HL-60 (cell line): Measurements from ENCODE around the gene DNAH17.

Source experiments
- DNase-seq, 2 experiments: peaks; one replicate each; pipeline ENCODE4 v3.0.0-alpha.2; 2010 to 2020; ENCODE audit warnings: low read depth in 1 of 2, low spot score in 1 of 2
- H3K27ac ChIP-seq: fragments of 250-450 bp; sonication (Bioruptor Pico); replicated peaks from 2 replicates; pipeline ENCODE4 v1.5.1; 2020; ENCODE audit warnings: mild to moderate bottlenecking, moderate library complexity
- H3K27me3 ChIP-seq: fragments of 250-450 bp; sonication (Bioruptor Pico); 2 replicates; pipeline ENCODE4 v1.5.1; 2021; ENCODE audit warnings: mild to moderate bottlenecking, moderate library complexity; ENCODE audit not compliant: insufficient read depth, poor library complexity, severe bottlenecking
- H3K4me3 ChIP-seq: replicated peaks from 2 replicates; pipeline ENCODE4 v1.5.1; 2011; ENCODE audit warnings: mild to moderate bottlenecking, control low read depth, low read length; ENCODE audit not compliant: insufficient read depth
- GABPA ChIP-seq: IDR thresholded peaks from 2 replicates; pipeline ENCODE4 v1.6.1; 2012; ENCODE audit warnings: low read depth
- POLR2AphosphoS5 ChIP-seq: IDR thresholded peaks from 2 replicates; pipeline ENCODE4 v1.6.1; 2012; ENCODE audit warnings: low read depth
- REST ChIP-seq: IDR thresholded peaks from 2 replicates; pipeline ENCODE4 v1.6.1; 2012; ENCODE audit warnings: low read depth; ENCODE audit not compliant: insufficient replicate concordance
- SPI1 ChIP-seq: IDR thresholded peaks from 2 replicates; pipeline ENCODE4 v1.6.1; 2012; ENCODE audit warnings: low read depth, mild to moderate bottlenecking, borderline replicate concordance
- TF ChIP-seq, protein P1 (sequence below): IDR thresholded peaks from one replicate; pipeline ENCODE4 v1.5.1; 2011; ENCODE audit warnings: low read length, control low read depth, inconsistent platforms; ENCODE audit not compliant: insufficient read depth

DNAH17 gene

GRCh38 chr17:78588258-78589030 is 11.2 kb upstream of the DNAH17 start:
- Histone ChIP-seq H3K27me3 (no peaks in the 10 kb centered on the region), H3K4me3 (no peak overlapping the region), H3K27ac (no peak overlapping the region)
- DNase-seq = no peak
- TF ChIP-seq REST = no peak

DNA sequence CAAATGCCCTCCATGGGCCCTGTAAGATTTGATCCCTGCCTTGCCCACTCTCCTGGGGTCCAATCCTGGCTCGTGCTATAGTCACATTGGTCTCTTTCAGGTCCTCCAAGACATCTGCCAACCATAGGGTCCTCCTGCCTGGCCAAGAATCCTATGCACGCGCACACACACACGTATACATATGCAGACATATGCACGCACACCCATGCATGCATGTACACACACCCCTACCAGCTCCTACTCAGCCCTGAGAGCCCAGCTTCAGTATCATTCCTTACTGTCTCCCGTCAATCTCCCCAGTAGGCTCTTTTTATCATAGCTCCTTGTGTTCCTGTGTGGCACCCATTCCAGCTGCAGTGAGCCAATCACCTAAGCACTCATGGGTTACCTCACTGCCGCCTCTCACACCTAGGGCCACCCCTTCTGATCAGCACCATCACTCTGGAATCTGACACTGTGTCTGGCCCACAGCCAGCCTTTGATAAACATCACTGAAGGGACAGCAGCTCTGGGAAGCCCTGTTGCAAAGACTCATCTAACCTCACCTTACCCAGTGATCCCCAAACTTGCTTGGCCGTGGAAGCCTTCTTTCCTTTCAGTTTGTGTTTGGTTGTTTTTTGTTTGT is 7.9 kb upstream of the DNAH17 start:
- Histone ChIP-seq H3K27me3 (no peaks in the 10 kb centered on the region), H3K27ac (no peak overlapping the region), H3K4me3 (no peak overlapping the region)
- no peak for DNase-seq
- TF ChIP-seq POLR2AphosphoS5 = no peak
- no peak for TF ChIP-seq REST
- no peak for TF ChIP-seq SPI1
- TF ChIP-seq, protein P1, sequence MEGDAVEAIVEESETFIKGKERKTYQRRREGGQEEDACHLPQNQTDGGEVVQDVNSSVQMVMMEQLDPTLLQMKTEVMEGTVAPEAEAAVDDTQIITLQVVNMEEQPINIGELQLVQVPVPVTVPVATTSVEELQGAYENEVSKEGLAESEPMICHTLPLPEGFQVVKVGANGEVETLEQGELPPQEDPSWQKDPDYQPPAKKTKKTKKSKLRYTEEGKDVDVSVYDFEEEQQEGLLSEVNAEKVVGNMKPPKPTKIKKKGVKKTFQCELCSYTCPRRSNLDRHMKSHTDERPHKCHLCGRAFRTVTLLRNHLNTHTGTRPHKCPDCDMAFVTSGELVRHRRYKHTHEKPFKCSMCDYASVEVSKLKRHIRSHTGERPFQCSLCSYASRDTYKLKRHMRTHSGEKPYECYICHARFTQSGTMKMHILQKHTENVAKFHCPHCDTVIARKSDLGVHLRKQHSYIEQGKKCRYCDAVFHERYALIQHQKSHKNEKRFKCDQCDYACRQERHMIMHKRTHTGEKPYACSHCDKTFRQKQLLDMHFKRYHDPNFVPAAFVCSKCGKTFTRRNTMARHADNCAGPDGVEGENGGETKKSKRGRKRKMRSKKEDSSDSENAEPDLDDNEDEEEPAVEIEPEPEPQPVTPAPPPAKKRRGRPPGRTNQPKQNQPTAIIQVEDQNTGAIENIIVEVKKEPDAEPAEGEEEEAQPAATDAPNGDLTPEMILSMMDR = no peak
- no peak for TF ChIP-seq GABPA

- TF ChIP-seq GABPA (no peak), SPI1 (no peak), REST (no peak), POLR2AphosphoS5 (no peak)
- TF ChIP-seq, protein P1 = no peak
- Histone ChIP-seq H3K27me3 (no peaks in the 10 kb centered on the region), H3K27ac (no peak overlapping the region), H3K4me3 (no peak overlapping the region)
- DNase-seq = no peak
Observed at GRCh38 chr17:78583091-78583490, 5.9 kb upstream of the DNAH17 start.
